Prostate gland (tissue), 2 donors: ENCODE results near the gene SUPT20HL1. TPM values are rescaled to one million over a fixed set of nuclear protein-coding genes. Genes with fewer than 3 reads are reported as not detected.

ENCODE experiments used
- DNase-seq: peaks from one replicate; pipeline ENCODE4 v3.0.0-alpha.2; 2019; ENCODE audit warnings: low spot score
- H3K27ac ChIP-seq, 2 donors: fragments of 200-600 bp; sonication (generic); 2 replicates each; pipeline ENCODE4 v1.5.1; 2017 to 2019
- H3K27me3 ChIP-seq: fragments of 200-600 bp; sonication (generic); replicated peaks from 2 replicates; pipeline ENCODE4 v1.5.1; 2019; ENCODE audit not compliant: insufficient read depth
- H3K36me3 ChIP-seq, 2 donors: fragments of 200-600 bp; sonication (generic); 1 replicate in 1 of 2; 2 replicates in 1 of 2; pipeline versions ENCODE4 v1.5.1 to v1.8.1; 2017 to 2019
- H3K4me1 ChIP-seq: fragments of 200-600 bp; sonication (generic); replicated peaks from 2 replicates; pipeline ENCODE4 v1.5.1; 2019
- H3K4me3 ChIP-seq, 2 donors: fragments of 200-600 bp; sonication (generic); 2 replicates each; pipeline ENCODE4 v1.5.1; 2017 to 2019
- H3K9me3 ChIP-seq: fragments of 200-600 bp; sonication (generic); 2 replicates; pipeline ENCODE4 v1.5.1; 2017
- POLR2A ChIP-seq: fragments of 450-650 bp; IDR thresholded peaks from one replicate; pipeline ENCODE4 v1.6.1; 2016; ENCODE audit warnings: antibody characterized with exemption, mild to moderate bottlenecking
- POLR2AphosphoS5 ChIP-seq: sonication (generic); formaldehyde crosslinking; IDR thresholded peaks from one replicate; pipeline ENCODE4 v1.6.1; 2017; ENCODE audit warnings: antibody characterized with exemption
- WGBS: methylation state at CpG from one replicate; pipeline ENCODE4 v1.1.5; 2018; 5-methylcytosine and 5-hydroxymethylcytosine counted together
- intact Hi-C: fragments of 100-400 bp; cut with DNase I; formaldehyde crosslinking; loops from one replicate; pipeline ENCODE4 v1.14.2; 2022
- total RNA-seq, 2 donors: library from RNA; depleted of rRNA; stranded (reverse); fragments of >200 nt; gene quantifications; one replicate each; pipeline ENCODE4 v1.1.0, GENCODE V29; 2016
- TF ChIP-seq, protein P1 (sequence below), 4 experiments: fragments of 200-600 bp in 2 of 4; fragments of 450-650 bp in 2 of 4; sonication (generic) in 2 of 4; IDR thresholded peaks; 1 replicate in 3 of 4; 2 replicates in 1 of 4; pipeline ENCODE4 v1.5.1; 2016 to 2019; ENCODE audit warnings: antibody characterized with exemption in 4 of 4, mild to moderate bottlenecking in 2 of 4, moderate library complexity in 2 of 4

SUPT20HL1 gene
- total RNA-seq, 2 donors from 2014 or later = 0.40 TPM; not detected in 1

DNA sequence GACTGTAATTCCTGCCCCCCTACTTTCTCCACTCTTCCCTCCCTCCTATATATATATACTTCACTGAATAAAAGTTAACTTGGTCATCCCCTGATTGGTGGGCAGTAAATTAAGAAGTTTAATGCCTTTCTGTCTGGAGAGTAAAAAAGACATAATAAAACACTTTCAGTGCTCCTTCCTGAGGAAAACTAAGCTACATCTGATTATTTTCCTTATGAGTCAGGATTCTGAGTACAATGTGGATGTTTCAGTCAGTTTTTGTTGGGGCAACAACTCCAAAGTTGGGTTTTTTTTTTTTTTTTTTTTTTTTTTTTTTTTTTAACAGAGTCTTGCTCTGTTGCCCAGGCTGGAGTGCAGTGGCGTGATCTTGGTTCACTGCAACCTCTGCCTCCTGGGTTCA, 24.6 kb upstream of the SUPT20HL1 start:
- no peak overlapping the region for H3K4me3 ChIP-seq

DNA sequence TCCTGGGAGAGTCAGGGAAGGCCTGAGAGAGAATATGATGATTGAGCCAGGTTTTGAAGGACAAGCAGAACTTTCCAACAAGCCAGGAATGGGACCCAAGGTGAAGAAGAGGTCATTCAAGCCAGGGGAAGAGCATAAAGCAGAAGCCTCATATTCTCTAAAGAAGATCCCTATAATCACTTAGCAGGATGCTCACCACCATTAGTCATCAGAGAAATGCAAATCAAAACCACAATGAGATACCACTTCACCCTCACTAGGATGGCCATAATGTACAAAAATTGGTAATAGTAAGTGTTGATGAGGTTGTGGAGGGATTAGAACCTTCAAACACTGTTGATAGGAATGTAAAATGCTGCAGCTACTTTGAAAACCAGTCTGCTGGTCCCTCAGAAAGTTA, 20.5 kb upstream of the SUPT20HL1 start:
- intact Hi-C loops = no loop called here
- Histone ChIP-seq H3K9me3 (no peaks in the 10 kb centered on the region), H3K4me1 (no peaks in the 10 kb centered on the region), H3K27me3 (no peaks in the 10 kb centered on the region), H3K36me3 (no peaks in the 10 kb centered on the region), H3K27ac (no peak overlapping the region), H3K4me3 (no peak overlapping the region)
- TF ChIP-seq, protein P1, sequence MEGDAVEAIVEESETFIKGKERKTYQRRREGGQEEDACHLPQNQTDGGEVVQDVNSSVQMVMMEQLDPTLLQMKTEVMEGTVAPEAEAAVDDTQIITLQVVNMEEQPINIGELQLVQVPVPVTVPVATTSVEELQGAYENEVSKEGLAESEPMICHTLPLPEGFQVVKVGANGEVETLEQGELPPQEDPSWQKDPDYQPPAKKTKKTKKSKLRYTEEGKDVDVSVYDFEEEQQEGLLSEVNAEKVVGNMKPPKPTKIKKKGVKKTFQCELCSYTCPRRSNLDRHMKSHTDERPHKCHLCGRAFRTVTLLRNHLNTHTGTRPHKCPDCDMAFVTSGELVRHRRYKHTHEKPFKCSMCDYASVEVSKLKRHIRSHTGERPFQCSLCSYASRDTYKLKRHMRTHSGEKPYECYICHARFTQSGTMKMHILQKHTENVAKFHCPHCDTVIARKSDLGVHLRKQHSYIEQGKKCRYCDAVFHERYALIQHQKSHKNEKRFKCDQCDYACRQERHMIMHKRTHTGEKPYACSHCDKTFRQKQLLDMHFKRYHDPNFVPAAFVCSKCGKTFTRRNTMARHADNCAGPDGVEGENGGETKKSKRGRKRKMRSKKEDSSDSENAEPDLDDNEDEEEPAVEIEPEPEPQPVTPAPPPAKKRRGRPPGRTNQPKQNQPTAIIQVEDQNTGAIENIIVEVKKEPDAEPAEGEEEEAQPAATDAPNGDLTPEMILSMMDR (IDR thresholded peaks at IDR 0.05) = no peak
- TF ChIP-seq POLR2A (no peak), POLR2AphosphoS5 (no peak)
- DNase-seq = no peak

More for the DNA sequence above, 24.6 kb upstream of the SUPT20HL1 start:
- no peak for DNase-seq
- no CpG with 5 or more reads among the region's 1 CpG for WGBS
- no peaks in the 10 kb centered on the region for H3K27me3 ChIP-seq
- TF ChIP-seq POLR2AphosphoS5 (no peak), POLR2A (no peak)
- TF ChIP-seq, protein P1 (IDR thresholded peaks at IDR 0.05) = no peak
- H3K9me3 ChIP-seq = no peaks in the 10 kb centered on the region
- no peaks in the 10 kb centered on the region for H3K4me1 ChIP-seq
- H3K27ac ChIP-seq = no peak overlapping the region
- intact Hi-C loops = no loop called here
- H3K36me3 ChIP-seq = no peaks in the 10 kb centered on the region

DNA sequence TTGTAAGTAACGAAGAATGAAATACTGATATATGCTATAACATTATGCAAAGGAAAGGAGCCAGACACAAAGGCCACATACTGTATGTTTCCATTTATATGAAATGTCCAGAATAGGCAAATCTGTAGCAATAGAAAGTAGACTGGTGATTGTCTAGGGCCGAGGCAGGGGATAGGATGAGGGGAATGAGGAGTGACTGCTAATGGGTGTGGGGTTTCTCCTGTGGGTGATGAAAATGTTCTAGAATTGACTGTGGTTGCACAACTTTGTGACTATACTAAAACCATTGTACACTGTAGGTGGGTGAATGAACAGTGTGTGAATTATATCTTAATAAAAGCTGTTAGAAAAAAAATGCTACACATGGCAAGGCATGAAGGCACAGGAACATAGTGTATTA, 19.9 kb upstream of the SUPT20HL1 start:
- 92% methylated on average over 2 of the region's 2 CpGs for WGBS
- H3K27me3 ChIP-seq = no peaks in the 10 kb centered on the region
- H3K4me1 ChIP-seq = no peaks in the 10 kb centered on the region
- H3K27ac ChIP-seq = no peak overlapping the region
- intact Hi-C loops = no loop called here
- TF ChIP-seq, protein P1 (IDR thresholded peaks at IDR 0.05) = no peak
- TF ChIP-seq POLR2AphosphoS5 = no peak
- no peak for TF ChIP-seq POLR2A
- H3K36me3 ChIP-seq = no peaks in the 10 kb centered on the region
- no peak for DNase-seq
- no peaks in the 10 kb centered on the region for H3K9me3 ChIP-seq
- H3K4me3 ChIP-seq = no peak overlapping the region

DNA sequence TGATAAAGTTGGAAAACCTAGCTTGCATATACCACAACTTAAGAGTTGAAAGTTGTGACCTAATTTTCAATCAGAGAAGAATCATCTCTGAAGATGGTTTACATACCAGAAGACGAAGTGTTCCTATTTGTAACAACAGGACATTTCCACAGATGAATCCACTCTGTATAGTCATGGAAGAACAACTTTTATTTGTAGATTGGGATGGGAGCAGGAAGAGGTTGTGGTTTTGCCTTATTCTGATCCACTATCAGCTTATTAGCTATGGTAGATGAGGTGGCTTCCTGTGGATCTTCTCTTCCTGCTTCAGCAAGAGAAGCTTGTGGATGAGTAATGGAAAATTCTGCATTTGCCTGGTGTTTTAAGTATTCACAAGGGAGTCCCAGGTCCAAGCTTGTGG, 18.6 kb upstream of the SUPT20HL1 start:
- intact Hi-C loops = no loop called here
- Histone ChIP-seq H3K27me3 (no peaks in the 10 kb centered on the region), H3K4me1 (no peaks in the 10 kb centered on the region), H3K9me3 (no peaks in the 10 kb centered on the region), H3K36me3 (no peaks in the 10 kb centered on the region), H3K27ac (no peak overlapping the region), H3K4me3 (no peak overlapping the region)
- DNase-seq = no peak
- TF ChIP-seq, protein P1 (IDR thresholded peaks at IDR 0.05) = no peak
- TF ChIP-seq POLR2A = no peak
- TF ChIP-seq POLR2AphosphoS5 = no peak
- 36% methylated on average over 1 of the region's 1 CpG for WGBS

DNA sequence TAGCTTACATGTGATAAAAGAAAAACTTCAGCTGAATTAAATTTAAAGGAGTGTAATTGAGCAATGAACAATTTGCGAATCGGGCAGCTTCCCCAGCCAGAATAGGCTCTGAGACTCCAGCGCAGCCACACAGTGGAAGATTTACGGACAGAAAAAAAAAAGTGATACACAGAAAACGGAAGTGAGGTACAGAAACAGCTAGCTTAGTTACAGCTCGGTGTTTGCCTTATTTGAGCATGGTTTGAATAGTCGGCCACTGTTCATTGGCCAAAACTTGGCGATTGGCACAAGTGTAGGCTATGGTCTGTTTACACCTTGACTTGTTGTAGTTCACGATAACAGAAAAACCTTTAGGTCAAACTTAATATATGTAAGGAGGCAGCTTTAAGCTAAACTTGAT, 16.7 kb upstream of the SUPT20HL1 start:
- H3K4me1 ChIP-seq = no peaks in the 10 kb centered on the region
- DNase-seq = no peak
- no peaks in the 10 kb centered on the region for H3K9me3 ChIP-seq
- TF ChIP-seq POLR2A = no peak
- no peak for TF ChIP-seq POLR2AphosphoS5
- TF ChIP-seq, protein P1 (IDR thresholded peaks at IDR 0.05) = no peak
- intact Hi-C loops = no loop called here
- H3K4me3 ChIP-seq = no peak overlapping the region
- WGBS = 90% methylated on average over 9 of the region's 9 CpGs
- H3K27ac ChIP-seq = no peak overlapping the region
- no peaks in the 10 kb centered on the region for H3K36me3 ChIP-seq
- H3K27me3 ChIP-seq = no peaks in the 10 kb centered on the region
